ENCODE results near the gene PCSK4. TPM values are rescaled to one million over a fixed set of nuclear protein-coding genes. Genes with fewer than 3 reads are reported as not detected.
A peak's percentile ranks its signal among the peaks of the same experiment; 100 is the strongest.

The PCSK4 gene
- total and polyA plus RNA-seq, 2 of the 13 experiments (the other 11 are each of a cell fraction or from before 2014, with no cell fraction given): 2.0 to 2.7 TPM

- TF ChIP-seq AGO1 (IDR thresholded peaks at IDR 0.05; ENCODE audit: low read depth, low read length, poor library complexity, severe bottlenecking) (peak; percentile 76), ZBTB38 (CRISPR knock-in tag; IDR thresholded peaks at IDR 0.05) (peak; percentile 98), FOXO1 (CRISPR knock-in tag; IDR thresholded peaks at IDR 0.05) (peak; percentile 86), IRF9 (CRISPR knock-in tag; IDR thresholded peaks at IDR 0.05; ENCODE audit: borderline replicate concordance) (peak; percentile 98), KLF13 (CRISPR knock-in tag; IDR thresholded peaks at IDR 0.05) (peak; percentile 28; the same call in 1 of the 2 replicates), ZNF230 (CRISPR knock-in tag; IDR thresholded peaks at IDR 0.05) (peak; percentile 95), MEIS2 (CRISPR knock-in tag; IDR thresholded peaks at IDR 0.05) (peak; percentile 75; the same call in 1 of the 2 replicates), RBAK (CRISPR knock-in tag; IDR thresholded peaks at IDR 0.05) (peak; percentile 56; the same call in 1 of the 2 replicates), ZNF616 (CRISPR knock-in tag; IDR thresholded peaks at IDR 0.05; ENCODE audit: low read depth) (peak; percentile 62; the same call in 1 of the 2 replicates), ZNF547 (CRISPR knock-in tag; IDR thresholded peaks at IDR 0.05) (peak; percentile 98), CHCHD3 (CRISPR knock-in tag; IDR thresholded peaks at IDR 0.05) (no peak; the same call in 1 of the 2 replicates), SIX1 (CRISPR knock-in tag; IDR thresholded peaks at IDR 0.05; ENCODE audit: borderline replicate concordance) (peak; percentile 51; the same call in 1 of the 2 replicates), ZNF552 (CRISPR knock-in tag; IDR thresholded peaks at IDR 0.05; ENCODE audit: borderline replicate concordance) (peak; percentile 96), ZFP37 (CRISPR knock-in tag; IDR thresholded peaks at IDR 0.05; ENCODE audit: borderline replicate concordance) (peak; percentile 94; the same call in 1 of the 2 replicates), ZNF296 (CRISPR knock-in tag; conservative IDR thresholded peaks at IDR 0.05) (peak; percentile 77; the same call in 1 of the 2 replicates), SUZ12 (IDR thresholded peaks at IDR 0.05; ENCODE audit: low read depth, low read length) (no peak), NFE2L1 (CRISPR knock-in tag; IDR thresholded peaks at IDR 0.05; ENCODE audit: borderline replicate concordance) (peak; percentile 67; the same call in 1 of the 2 replicates), GPN1 (CRISPR knock-in tag; IDR thresholded peaks at IDR 0.05; ENCODE audit: borderline replicate concordance) (no peak; the same call in 1 of the 2 replicates)
- TF ChIP-seq, protein P1, sequence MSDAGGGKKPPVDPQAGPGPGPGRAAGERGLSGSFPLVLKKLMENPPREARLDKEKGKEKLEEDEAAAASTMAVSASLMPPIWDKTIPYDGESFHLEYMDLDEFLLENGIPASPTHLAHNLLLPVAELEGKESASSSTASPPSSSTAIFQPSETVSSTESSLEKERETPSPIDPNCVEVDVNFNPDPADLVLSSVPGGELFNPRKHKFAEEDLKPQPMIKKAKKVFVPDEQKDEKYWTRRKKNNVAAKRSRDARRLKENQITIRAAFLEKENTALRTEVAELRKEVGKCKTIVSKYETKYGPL (CRISPR knock-in tag; IDR thresholded peaks at IDR 0.05): peak; percentile 74; the same call in 1 of the 2 replicates
- TF ChIP-seq, protein P2, sequence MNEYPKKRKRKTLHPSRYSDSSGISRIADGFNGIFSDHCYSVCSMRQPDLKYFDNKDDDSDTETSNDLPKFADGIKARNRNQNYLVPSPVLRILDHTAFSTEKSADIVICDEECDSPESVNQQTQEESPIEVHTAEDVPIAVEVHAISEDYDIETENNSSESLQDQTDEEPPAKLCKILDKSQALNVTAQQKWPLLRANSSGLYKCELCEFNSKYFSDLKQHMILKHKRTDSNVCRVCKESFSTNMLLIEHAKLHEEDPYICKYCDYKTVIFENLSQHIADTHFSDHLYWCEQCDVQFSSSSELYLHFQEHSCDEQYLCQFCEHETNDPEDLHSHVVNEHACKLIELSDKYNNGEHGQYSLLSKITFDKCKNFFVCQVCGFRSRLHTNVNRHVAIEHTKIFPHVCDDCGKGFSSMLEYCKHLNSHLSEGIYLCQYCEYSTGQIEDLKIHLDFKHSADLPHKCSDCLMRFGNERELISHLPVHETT (CRISPR knock-in tag; conservative IDR thresholded peaks at IDR 0.05): peak; percentile 95
Measured at GRCh38 chr19:1438035-1438932, 51.9 kb downstream of the PCSK4 start, which contains the start of gene RPS15 (continued).

Measured in HepG2 (cell line).